Measurements from ENCODE around the gene KCTD16. TPM values are rescaled to one million over a fixed set of nuclear protein-coding genes. Genes with fewer than 3 reads are reported as not detected.

The KCTD16 gene
- total and polyA plus RNA-seq, 8 donors: 0.57 to 6.6 (median 3.2) TPM

- no peaks in the 10 kb centered on the region for H3K4me1 ChIP-seq
- no peak for ATAC-seq
These were observed 291.9 kb downstream of the KCTD16 start for GRCh38 chr5:144462577-144462976.

DNA sequence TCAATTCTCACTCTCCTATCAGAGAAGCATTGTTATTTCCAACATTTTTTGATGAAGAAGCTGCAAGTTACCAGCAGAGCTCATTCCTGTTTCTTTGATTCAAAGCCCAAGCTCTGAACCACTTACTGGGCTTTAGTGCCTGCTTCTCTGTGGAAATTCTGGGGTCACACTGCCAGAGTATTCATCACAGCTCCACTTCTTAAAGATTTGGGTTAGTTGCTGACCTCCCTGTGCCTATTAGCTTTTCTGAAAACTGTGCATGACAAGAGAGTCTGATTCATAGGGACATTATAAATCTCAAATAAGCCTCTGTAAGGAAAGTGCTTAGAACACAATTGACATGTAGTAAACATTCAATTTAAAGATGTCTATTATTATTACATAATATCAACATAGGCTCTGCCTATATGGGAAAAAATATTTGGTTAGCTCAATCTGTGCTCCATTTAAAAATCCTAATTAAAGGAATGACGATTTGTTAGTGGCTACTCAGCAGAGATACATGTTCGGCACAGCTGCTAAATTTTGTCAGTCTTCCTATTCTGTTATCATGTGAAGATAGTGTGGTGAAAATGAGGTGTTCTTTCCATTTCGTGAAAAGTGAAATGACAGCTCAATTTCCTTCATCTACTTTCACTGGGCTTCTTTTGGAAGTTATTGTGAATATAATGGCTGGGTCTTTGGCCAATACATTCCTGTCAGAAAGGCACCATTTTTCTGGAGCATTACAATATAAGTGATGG lies 293.0 kb downstream of the KCTD16 start:
- H3K27ac ChIP-seq: no peak overlapping the region
- no peaks in the 10 kb centered on the region for H3K36me3 ChIP-seq
- no peak for FAIRE-seq
- H3K27me3 ChIP-seq: no peaks in the 10 kb centered on the region
- TF ChIP-seq CTCF (IDR thresholded peaks at IDR 0.05): no peak
- H3K9me3 ChIP-seq: no peaks in the 10 kb centered on the region
- WGBS, 2 donors: 56 to 65% methylated on average over 3 of the region's 3 CpGs
- no peak for DNase-seq
- H3K4me3 ChIP-seq: no peak overlapping the region
- H3K4me1 ChIP-seq: peaks cover 0 to 6% (median 0%) of the 10 kb centered on the region in 3 donors
- intact Hi-C loops (cut with DNase I): no loop called here
- ATAC-seq: no peak

More at GRCh38 chr5:144462577-144462976, 291.9 kb downstream of the KCTD16 start:
- FAIRE-seq: no peak
- no peaks in the 10 kb centered on the region for H3K36me3 ChIP-seq
- H3K27me3 ChIP-seq: no peaks in the 10 kb centered on the region
- no peak for TF ChIP-seq CTCF (IDR thresholded peaks at IDR 0.05)
- intact Hi-C loops (cut with DNase I): no loop called here
- H3K9me3 ChIP-seq: no peaks in the 10 kb centered on the region
- no peak overlapping the region for H3K4me3 ChIP-seq
- no peak for DNase-seq
- 95 to 97% methylated on average over 2 of the region's 2 CpGs for WGBS, 2 donors
- no peak overlapping the region for H3K27ac ChIP-seq

DNA sequence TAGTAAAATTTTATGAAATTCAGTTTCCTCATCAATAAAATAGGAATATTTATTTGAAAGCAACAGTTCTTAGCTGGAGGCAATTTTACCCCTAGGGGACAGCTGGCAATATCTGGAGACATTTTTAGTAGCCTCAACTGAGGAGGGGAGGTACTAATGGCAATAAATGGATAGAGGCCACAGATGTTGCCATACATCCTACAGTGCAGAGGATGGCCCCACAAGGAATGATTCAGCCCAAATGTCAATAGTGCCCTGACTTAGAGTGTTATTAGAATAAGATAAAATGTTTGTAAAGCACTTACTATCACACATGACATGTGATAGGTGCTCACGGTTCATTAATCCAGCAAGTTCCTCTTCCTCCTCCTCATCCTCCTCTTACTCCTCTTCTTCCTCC lies 293.6 kb downstream of the KCTD16 start:
- no peak for TF ChIP-seq CTCF (IDR thresholded peaks at IDR 0.05)
- intact Hi-C loops (cut with DNase I): no loop called here
- Histone ChIP-seq H3K4me3 (no peak overlapping the region), H3K27ac (no peak overlapping the region), H3K36me3 (no peaks in the 10 kb centered on the region), H3K27me3 (no peaks in the 10 kb centered on the region), H3K9me3 (no peaks in the 10 kb centered on the region), H3K4me1 (peaks cover 0 to 11% (median 0%) of the 10 kb centered on the region in 3 donors)
- ATAC-seq: no peak
- no peak for DNase-seq
- no peak for FAIRE-seq
- 64 to 82% methylated on average over 1 of the region's 1 CpG for WGBS, 2 donors

- Histone ChIP-seq H3K9me3 (no peaks in the 10 kb centered on the region), H3K4me3 (no peak overlapping the region), H3K4me1 (peaks cover 0 to 11% (median 0%) of the 10 kb centered on the region in 3 donors), H3K27ac (no peak overlapping the region), H3K27me3 (no peaks in the 10 kb centered on the region), H3K36me3 (no peaks in the 10 kb centered on the region)
- TF ChIP-seq CTCF (IDR thresholded peaks at IDR 0.05): no peak
- FAIRE-seq: no peak
- no peak for DNase-seq
- ATAC-seq: no peak
- WGBS, 2 donors: 89 to 92% methylated on average over 4 of the region's 4 CpGs
- intact Hi-C loops (cut with DNase I): no loop called here
These were observed 294.8 kb downstream of the KCTD16 start for GRCh38 chr5:144465441-144465840.

GRCh38 chr5:144467792-144468191 lies 297.1 kb downstream of the KCTD16 start:
- 32 to 34% methylated on average over 2 of the region's 2 CpGs for WGBS, 2 donors
- Histone ChIP-seq H3K9me3 (no peaks in the 10 kb centered on the region), H3K36me3 (no peaks in the 10 kb centered on the region), H3K27me3 (no peaks in the 10 kb centered on the region), H3K4me3 (no peak overlapping the region), H3K4me1 (peaks cover 0 to 11% (median 0%) of the 10 kb centered on the region in 3 donors), H3K27ac (no peak overlapping the region)
- FAIRE-seq (no peak), ATAC-seq (peak; percentile 80 to 97 (median 94)), DNase-seq (peak in 4 of 6 donors; percentile 17 to 41 (median 26))
- TF ChIP-seq CTCF (IDR thresholded peaks at IDR 0.05): peak in 3 of 4 donors; percentile 17 to 28 (median 23)
- intact Hi-C loops (cut with DNase I): no loop called here
